CD4-positive, alpha-beta T cell treated with Interleukin-1 beta for 1 hour (primary cell): ENCODE data around the gene SCNM1.
"Not testable (repeated sequence)": the region's sequence is repeated elsewhere in the genome, so short reads cannot be mapped to it uniquely, and the experiment has no call there.

Experiments used
- DNase-seq, 2 donors: peaks; one replicate each; pipeline ENCODE4 v3.0.0-alpha.2; 2020 to 2022

Gene SCNM1

DNA sequence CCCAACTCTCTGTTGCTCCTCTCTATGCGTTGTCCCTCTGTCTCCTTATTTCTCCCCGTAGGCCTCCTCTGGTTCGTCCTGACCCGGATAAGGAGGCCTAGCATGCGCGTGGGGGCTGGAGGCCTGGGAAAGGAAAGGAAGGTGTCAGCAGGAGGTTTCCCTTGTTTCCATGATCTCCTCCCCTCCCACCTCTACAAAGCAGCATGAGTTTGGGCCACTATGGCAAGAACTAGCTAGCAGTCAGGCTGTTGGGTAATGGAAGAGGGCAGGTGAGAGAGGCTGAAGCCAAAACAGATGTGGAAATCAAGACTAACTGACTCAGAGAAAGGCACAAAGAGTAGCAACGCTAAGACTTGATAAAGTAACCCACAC, 18.8 kb upstream of the SCNM1 start:
- no peak for DNase-seq

DNA sequence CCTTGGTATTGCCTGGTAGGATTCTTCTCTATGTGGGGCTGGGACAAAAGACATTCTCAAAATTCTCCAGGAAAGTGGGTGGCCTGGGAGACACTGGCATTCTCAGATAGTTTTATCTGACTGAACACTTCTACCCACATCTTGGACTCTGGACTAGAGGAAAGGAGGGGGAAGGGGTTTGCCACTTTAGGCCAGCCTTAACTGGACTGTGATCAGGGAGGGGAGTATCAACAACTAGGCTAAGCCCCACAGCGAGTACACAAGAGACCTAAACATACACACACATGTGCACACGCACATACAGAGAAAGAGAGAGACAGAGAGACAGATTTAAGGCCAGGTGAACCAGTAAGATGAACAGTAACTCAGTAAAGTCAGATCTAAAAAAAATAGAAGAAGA, 18.3 kb upstream of the SCNM1 start:
- no peak for DNase-seq

DNA sequence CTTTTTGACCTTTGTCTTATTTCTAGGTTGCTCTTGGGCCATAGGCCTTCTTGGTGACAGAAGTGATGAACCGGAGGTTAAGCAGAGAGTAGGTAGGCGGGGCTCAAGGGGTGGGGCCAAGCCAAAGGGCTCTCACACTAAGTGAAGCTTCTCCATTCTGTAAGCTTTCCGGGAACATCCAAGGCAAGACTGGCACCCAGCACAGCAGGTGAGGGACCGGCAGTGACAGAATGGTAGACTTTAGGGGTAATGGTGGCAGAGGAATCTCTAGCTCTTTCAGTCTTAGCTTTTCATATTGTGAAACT, 9.5 kb upstream of the SCNM1 start, which contains the start of gene TNFAIP8L2:
TNFAIP8L2 (plus strand) TSS at position 135 of the 305 bp plus-strand sequence. CDS start 2,049 bp downstream, outside the sequence.
- DNase-seq = peak; percentile 67 to 68

DNA sequence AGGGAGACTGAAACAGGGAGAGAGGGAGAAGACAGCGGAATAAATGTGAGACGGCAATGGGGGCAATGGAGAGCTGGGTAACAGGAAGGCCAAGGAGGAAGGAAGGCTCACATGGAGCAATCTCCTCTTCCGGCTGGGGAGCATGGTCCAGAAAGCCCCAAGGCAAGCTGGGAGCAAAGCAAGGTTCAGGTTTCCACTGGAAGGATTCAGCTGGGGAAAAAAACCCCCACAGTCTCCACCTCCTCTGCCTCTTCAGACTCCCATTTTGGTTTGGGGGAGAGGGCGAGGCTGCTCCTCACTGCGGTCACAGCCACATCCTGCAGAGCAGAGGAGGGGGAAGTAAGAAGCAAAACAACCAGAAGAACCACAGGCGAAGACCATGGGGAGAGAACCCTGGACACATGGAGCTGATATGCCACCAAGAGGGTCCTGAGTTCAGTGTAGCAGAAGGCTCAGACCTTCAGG, 8.8 kb upstream of the SCNM1 start:
- peak; percentile 57 to 61 for DNase-seq

DNA sequence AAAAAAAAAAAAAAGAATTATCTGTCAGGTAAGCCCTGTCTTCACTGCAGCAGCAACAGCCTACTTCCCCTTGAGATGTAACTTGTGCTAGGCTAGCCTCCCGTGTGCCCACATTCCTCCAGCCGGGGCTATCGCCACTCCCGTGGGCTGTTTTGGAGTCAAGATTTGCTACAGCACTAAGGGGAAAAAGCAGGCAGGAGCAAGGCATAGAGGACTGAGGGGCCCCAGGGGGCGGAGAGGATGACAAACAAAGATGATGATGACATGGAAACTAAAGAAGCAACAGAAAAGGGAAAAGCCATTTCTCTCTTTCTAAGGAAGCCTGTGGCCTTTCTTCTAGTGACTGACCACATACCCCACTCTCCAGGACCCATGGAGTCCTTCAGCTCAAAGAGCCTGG, 7.6 kb upstream of the SCNM1 start:
- DNase-seq = no peak

DNA sequence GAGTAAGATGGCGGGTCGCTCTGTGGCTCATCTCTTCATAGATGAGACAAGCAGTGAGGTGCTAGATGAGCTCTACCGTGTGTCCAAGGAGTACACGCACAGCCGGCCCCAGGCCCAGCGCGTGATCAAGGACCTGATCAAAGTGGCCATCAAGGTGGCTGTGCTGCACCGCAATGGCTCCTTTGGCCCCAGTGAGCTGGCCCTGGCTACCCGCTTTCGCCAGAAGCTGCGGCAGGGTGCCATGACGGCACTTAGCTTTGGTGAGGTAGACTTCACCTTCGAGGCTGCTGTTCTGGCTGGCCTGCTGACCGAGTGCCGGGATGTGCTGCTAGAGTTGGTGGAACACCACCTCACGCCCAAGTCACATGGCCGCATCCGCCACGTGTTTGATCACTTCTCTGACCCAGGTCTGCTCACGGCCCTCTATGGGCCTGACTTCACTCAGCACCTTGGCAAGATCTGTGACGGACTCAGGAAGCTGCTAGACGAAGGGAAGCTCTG, 7.1 kb upstream of the SCNM1 start:
- no peak for DNase-seq

DNA sequence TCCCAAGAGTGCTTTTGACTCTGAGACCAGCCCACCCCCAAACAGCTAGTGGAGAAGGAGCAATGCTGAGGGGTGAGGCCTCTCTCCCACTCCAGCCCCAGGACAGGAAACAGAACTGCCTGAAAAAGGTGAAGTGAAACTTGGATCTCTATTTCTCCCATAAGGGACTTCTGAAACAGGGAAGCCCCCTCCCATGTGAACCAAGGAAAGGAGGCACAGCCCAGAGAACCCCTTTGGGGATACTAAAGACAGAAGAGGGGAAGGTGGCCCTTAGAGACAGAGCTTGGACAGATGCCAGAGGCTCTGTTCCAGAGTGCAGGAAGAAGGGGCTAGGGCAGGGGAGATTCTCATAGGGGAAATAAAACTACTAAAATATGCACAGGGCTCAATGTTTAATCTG, 6.6 kb upstream of the SCNM1 start:
- DNase-seq = no peak

DNA sequence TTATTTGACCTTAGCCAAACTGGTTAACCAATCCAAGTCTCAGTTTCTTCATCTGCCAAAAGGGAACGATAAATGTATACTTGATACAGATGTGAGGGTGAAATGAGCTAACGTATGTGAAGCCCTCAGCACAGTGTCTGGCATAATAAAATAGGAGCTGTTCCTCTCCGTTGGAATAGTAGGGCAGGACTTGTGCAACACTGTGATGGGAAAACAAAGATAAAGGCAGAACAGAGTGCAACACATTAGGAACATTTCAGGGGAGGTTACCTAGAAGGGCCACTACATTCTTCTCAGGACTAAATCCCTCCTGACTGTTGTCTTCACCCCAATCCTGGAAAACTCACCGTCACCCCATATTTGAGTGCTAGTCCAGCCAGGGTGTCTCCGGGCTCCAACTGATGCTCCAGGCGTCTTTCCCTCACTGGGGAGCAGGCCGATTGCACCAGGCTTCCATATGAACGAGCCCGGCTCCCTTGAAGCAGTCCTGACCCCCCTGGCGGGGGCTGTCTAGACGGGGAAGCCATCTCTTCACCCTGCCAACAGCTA, 1.1 kb upstream of the SCNM1 start:
- DNase-seq = no peak

DNA sequence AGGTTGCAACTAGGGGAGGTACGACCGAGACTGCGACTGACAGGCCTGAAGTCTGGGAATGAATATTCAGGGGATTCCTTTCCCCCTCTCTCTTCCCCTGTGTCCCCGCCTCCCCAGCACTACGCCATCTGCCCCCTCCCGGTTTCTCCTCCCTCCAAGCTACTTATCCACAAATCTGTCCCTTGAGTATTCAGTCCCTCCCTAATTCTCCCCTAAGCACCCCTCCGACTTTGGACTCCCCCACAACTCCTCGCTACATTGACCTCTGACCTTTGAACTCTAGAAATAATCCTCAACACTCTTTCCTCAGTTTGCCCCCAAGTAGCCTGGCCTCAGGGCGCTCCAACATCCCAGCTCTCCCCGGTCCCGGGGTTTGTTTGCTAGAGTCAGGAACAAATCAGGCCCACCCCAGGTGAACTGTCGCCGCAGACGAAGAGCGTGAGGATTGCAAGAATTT, 635 bp upstream of the SCNM1 start:
- no peak for DNase-seq

DNA sequence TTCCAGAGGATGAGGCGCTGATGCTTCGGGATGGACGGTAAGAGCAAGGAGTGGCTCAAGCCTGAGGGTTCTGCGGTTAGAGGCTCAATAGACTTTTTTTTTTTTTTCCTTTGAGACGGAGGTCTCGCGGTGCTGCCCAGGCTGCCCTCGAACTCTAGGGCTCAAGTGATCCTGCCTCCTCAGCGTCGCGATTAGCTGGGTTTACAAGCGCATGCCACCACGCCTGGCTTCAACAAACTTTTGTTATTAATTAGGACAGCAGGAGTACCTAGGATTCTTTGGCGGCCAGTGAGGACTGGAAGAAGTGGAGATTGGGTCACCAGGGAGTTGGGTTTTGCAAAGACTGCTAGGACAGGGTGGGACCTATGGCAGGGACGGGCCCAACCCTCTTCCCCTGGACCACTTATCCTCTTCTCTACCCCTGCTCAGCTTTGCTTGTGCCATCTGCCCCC, 587 bp downstream of the SCNM1 start:
- no peak for DNase-seq

DNA sequence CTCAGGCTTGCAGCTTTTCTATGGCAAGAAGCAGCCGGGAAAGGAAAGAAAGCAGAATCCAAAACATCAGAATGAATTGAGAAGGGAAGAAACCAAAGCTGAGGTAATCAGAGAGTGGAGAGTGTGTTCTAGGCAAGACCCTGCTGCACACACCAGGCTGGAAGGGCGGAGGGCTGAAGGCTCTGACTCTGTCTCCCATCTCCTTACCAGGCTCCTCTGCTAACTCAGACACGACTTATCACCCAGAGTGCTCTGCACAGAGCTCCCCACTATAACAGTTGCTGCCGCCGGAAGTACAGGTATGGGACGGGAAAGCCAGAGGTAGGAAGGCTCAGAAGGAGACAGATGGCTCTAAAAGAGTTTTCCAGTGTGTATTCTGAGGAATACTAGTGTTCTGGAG, 1.2 kb downstream of the SCNM1 start:
- no peak for DNase-seq

DNA sequence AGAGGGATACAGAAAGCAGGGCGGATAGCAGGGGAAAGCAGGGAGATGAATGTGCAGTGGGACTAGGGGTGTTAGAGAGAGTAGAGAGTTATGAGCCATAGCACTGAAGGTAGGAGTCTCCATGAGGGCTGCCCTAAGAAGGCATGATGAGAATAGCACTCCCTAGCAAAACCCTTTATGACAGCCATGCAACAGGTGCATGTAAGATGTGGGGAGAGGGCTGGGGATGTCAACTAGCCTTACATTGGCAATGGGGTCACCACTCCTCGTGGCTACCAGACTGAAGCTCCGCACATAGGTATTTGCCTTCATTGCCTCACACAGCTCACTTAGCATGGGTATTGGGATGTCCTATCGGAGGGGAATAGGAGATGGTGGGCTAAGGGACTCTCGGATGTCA, 5.2 kb downstream of the SCNM1 start:
- DNase-seq = no peak

DNA sequence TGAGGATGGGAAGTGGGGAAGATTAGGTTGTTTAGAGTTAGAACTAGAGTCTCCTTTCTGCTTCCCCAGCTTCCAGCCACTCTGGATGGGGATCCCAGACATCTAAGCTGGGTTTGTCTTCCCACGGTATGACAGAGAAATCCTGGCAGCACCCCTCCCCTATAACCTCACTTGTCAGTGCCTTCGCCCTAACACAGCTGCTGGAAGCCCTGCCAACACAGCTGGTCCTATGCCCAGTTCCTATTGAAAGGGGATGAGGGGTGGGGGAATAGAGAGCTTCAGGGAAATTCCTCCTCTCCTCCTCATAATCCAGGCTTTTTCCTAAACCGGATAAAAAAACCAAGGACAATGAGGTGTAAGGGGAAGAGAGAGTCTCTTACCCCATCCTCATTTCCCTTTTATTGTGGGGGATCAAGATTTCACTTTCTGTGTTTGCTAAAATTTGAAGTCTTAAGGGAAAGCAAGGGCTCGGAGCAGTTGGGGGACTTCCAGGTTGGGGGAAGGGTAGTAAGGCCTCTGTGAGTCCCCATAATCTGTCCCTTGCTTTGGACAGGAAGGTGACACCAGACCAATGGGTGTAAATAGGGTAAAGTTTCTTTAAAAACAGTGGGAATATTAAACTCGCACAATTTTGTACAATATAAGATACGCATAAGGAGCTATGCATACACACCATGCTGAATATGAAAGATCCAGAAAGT, 9.2 kb downstream of the SCNM1 start:
- no peak for DNase-seq

DNA sequence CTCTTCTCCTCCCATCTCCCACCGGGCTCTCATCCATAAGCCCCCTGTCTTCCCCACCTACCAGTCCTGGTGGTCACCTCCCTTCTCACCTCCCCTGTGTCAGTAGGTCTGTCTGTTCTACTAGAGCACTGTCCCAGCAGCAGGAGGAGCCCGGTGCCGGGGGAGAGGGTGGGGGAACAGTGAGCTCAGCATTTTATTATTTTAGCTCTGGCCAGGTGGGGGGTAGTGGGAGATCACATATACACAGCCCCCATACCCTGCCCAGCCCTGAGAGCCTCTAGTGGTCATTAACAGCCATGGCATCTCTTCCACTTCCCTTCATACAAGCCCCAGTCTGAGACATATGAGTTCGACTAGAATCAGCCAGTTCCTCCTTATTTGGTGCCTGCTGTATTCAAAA, 9.9 kb downstream of the SCNM1 start, which contains the start of gene TMOD4:
TMOD4 (minus strand) TSS at position 119 of the 400 bp plus-strand sequence. CDS start 1,106 bp downstream, outside the sequence.
- DNase-seq = no peak

DNA sequence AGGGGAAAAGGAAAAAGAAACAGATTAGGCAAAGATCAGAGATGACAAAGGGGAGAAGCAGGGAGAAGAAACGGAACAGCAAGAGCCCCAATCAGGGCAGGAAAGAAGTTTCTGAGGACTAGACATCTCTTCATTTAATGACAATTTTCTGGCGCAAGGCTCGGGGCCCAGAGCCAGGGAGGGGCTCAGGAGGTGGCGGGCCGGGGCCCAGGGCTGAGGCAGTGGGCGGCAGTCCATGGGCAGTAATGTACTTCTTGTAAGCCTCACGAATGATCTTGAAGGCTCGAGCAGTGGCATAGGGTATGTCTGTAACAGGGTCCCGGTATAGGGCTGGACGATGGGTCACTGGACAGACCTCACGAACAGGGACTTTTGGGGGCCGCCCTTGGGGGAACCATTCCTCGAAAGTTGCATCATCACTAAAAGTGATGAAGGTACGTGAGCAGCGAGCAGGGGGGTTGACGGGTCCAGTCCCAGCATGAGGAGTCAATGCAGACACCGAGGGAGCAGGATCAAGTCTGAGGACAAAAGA, 10.6 kb downstream of the SCNM1 start:
- no peak for DNase-seq

DNA sequence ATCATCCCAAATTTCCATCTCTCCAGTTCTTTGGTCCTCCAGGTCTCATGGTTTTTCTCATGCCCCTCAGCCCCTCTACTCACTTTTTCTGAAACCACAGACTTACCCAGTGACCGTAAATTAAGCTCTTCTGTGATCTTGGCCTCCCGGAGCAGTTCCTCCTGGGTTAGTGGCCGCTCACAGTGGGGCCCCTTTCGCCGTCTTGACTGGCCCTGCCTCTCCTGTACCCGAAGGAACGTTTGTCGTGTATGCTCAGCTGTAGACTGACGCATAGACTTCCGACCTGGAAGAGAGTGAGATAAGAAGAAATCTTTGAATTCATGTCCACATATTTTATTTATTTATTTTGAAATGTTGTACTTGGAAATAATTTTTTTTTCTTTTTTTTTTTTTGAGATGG, 18.3 kb downstream of the SCNM1 start:
- DNase-seq = no peak

DNA sequence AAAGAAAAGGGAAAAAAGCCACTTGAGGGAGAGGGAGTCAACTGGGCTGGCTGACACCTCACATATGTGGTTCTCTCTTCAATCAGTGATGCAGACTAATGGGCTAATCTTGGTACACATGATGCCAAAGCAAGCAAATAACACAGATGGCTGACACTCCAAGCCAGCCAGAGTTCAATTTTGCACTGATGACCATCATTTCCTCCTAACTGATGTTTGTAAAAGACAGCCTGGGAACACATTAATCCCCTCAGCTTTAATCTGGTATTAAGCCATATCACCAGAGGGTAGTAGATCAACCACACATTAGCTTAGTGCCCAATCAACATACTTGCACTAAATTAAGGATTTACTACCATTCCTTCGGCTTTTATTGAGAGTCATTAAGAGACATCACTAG, 21.3 kb downstream of the SCNM1 start:
- no peak for DNase-seq

DNA sequence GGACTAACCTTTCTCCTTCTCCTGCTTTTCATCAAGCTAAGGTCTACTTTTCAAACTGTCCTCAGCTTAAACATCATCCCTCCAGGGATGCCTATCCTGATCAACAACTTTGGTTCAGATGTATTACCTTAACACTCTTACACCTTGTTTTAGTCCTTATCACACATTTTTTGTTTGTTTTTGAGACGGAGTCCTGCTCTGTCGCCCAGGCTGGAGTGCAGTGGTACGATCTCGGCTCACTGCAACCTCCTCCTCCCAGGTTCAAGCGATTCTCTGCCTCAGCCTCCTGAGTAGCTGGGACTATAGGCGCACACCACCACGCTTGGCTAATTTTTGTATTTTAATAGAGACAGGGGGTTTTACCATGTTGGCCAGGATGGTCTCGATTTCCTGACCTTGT, 22.7 kb downstream of the SCNM1 start:
- DNase-seq = not testable (repeated sequence)

DNA sequence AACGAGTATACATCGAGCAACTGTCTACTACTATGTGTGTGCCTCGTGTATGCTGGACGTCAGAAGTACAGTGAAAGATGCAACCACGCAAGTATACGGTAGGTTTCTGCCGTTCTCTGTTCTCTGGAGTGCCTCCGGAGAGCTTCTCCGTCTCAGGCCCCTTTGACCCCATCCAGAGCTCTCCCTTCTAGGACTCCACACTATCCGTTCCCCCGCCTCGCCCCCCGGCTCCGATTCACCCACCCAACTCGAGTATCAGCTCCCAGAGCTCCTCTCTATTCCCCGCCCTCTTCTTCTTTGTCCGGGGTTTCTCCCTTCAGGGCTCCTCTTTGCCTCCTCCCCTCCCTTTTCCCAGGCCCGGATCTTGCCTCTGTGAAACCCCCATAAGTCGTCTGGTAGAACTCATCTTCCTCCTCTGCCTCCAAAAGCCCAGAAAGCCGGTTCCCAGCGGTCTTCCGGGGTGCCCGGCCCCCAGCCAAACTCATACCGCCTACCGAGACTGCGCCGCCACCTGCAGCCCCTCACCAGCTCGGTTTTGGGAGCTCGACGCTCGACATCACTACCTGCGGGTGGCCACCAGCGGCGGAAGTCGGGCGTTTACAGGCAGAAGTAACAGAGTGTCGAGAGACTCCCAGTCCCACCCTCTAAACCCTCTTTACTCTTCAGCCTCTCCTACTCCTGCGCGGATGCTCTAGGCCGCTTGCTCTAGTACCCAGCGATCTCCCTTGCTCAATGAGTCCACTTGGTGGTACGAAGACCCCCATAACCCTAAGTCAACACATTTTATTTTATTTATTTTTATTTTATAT, 23.9 kb downstream of the SCNM1 start, which contains the start of gene VPS72:
VPS72 (minus strand) TSS at position 561 of the 809 bp plus-strand sequence; CDS start at position 485, 76 bp downstream.
- DNase-seq = peak; percentile 85 to 86

DNA sequence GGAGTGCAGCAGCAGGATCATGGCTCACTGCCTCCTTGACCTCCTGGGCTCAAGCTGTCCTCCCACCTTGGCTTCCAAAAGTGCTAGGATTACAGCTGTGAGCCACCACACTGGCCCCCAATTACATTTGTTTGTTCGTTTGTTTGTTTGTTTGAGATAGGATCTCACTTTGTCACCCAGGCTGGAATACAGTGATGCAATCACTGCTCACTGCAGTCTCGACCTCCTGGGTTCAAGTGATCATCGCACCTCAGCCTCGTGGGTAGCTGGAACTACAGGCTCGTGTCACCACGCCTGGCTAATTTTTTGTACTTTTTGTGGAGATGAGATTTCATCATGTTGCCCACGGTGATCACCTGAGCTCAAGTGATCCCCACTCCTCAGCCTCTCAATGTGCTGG, 26.1 kb downstream of the SCNM1 start:
- no peak for DNase-seq

DNA sequence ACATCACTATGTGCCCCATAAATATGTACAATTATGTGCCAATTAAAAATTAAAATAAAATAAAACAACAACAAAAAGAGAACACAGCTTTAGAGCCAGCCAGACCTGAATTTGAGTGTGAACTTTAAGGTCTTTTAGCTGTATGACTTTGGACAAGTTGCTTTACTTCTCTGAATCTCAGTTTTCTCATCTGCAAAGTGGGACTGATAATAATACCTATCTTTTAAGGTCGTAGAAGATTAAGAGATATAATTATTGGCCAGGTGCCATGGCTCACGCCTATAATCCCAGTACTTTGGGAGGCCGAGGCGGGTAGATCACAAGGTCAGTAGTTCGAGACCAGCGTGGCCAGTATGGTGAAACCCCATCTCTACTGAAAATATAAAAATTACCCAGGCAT, 27.4 kb downstream of the SCNM1 start:
- DNase-seq = no peak

DNA sequence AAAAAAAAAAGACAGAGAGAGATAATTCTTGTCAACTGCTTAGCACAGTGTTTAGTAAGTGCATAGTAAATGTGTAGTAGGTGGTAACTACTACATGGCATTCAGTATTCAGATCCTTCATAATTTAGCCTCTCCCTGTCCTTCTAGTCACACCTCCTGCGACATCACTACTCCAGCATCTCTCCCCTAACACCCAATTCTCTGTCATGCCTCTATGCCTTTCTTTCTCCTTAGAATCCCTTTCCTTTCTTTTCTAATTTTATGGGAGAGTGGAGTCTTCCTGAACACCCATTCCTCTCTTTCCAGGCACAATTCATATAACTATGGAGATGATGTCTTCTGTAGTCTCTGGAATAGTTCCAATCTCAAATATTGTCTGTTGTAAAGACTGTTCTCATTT, 27.9 kb downstream of the SCNM1 start:
- DNase-seq = no peak

DNA sequence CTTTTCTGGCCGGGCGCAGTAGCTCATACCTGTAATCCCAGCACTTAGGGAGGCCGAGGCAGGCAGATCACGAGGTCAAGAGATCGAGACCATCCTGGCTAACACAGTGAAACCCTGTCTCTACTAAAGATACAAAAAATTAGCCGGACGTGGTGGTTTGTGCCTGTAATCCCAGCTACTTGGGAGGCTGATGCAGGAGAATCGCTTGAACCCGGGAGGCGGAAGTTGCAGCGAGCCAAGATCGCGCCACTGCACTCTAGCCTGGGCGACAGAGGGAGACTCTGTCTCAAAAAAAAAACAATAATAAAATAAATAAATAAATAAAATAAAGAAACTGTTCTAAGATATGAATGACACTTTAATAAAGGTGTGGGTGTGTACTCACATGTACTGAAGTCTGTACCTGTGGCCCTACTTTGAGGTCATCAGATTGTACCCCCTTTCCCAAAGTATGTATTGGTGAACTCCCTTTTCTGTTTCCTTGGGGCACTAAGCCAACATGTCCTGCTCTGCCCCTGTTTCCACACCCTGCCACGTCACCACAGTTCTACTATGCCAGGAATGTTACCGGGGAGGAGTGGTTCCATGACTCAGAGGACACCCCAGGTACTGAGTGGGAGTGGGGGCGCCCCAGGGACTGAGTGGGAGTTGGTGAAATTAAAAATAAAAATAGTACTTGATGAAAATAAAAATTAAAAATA, 29.1 kb downstream of the SCNM1 start:
- not testable (repeated sequence) for DNase-seq
